Limb (tissue), 2 donors: ENCODE results near the gene ADIRF.
A peak's percentile ranks its signal among the peaks of the same experiment; 100 is the strongest.

Experiments
- DNase-seq, 2 donors: peaks; one replicate each; pipeline ENCODE4 v3.0.0-alpha.2; 2016; ENCODE audit errors: extremely low spot score in 2 of 2

Gene ADIRF

GRCh38 chr10:86960003-86960862 lies 8.0 kb upstream of the ADIRF start:
- peak; percentile 56 to 58 for DNase-seq

DNA sequence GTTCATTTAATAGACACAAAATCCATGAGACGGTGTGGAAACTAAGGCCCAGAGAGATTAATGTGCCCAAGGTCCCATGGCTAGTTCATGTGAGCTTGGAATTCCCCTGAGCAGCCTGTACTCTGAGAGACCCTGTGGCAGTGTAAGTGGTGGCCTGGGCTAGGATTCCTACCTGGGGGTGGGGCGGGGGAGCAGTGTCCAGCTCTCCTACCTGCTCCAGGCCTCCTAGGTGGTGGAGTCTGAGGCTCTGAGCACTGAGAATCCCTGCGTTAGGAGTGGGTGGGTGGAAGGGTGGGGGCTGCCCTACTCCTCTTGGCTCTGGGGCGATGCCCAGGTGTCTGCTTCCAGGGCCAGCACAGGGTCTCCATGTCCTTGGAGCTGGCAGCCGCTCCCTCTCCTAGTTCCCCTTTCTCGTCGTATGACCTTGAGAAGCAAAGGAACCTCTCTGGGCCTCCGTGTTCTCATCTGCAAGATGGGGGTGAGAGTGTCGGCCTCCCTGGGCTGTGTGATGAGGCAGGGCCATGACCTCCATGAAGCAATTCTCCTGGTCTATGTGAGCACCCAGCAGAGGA lies 7.3 kb upstream of the ADIRF start:
- DNase-seq, result no peak

GRCh38 chr10:86961481-86962091 lies 6.7 kb upstream of the ADIRF start:
- DNase-seq, result no peak

- no peak for DNase-seq
Observed at GRCh38 chr10:86962136-86962980, 5.9 kb upstream of the ADIRF start.

- no peak for DNase-seq
Observed at GRCh38 chr10:86962981-86963310, 5.3 kb upstream of the ADIRF start.

DNA sequence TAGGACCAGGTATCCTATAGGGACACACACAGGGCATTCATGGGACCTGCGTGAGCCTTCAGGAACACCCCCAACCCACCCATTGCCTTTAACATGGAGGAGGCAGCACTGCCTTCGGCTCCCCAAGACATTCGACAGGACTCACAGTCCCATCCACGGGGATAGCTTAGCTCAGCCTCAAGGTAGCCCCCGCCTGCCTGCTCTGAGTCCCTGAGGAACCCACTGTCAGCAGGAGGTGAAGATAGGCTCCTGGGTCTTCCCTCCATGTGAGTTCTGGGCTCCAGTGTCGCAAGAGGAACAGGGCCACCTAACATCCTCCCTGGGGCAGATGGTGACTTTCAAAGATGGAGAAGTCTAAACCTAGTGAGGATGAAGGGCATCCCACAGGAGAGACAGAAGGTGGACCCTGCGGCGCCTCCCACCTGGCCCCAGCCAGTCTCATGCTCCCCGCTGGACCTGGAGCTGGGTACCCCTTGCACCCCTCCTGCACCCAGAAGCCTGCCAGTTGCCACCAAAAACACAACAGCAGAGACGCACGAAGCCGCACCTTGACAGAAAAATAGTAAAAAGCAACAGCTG lies 4.9 kb upstream of the ADIRF start:
- no peak for DNase-seq

DNA sequence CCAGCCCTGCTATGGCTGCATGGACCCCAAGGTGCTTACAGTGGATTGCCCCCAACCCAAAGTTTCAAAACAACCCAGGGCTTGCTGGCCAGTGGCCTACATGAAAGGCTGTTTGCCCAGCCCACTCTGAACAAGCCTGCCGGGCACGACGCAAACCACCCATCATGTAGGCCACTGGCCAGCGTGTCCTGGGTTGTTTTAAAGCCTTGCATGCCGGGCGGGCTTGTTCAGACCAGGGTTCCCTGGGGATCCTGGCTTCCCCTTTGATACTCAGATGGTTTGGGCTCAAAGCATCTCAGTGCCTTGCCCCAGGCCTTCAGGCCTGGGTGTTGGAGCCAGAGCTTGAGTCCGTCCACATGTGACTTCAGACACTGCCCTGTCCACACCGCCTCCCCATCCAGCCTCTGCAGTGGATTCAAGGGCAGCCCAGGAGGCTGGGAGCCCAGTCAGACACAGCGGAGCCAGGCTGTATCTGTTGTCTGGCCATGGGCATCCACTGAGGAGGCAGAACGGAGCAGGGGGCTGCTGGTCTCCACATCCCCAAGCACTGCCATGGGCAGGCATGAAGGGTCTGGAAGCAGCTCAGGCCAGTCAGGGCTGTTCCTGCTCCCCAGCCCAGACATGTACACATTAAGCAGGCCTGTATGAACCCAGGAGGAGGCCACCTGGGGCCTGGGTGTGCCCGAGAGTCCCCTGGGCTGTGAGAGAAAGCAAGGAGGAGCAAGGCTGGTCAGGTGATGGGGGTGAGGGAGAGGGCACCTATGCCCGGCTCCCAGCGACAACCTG lies 4.0 kb upstream of the ADIRF start:
- DNase-seq, result no peak

DNA sequence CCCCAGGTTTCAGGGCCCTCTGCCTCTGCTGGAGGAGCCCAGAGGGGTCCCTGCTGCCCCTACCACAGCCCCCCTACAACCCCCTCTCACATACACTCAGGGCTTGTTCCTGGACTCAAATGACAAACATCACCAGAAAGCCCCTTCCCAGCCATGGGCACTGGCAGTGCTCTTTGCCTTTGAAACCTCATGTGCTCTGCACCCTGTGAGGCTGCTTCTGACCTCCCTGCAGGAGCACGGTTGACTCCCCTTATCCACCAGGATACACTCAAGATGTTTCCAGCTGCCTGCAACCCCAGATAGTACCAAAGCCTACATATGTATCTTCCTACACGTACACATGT lies 3.5 kb upstream of the ADIRF start:
- no peak for DNase-seq

GRCh38 chr10:86965986-86966654 lies 2.2 kb upstream of the ADIRF start:
- no peak for DNase-seq

DNA sequence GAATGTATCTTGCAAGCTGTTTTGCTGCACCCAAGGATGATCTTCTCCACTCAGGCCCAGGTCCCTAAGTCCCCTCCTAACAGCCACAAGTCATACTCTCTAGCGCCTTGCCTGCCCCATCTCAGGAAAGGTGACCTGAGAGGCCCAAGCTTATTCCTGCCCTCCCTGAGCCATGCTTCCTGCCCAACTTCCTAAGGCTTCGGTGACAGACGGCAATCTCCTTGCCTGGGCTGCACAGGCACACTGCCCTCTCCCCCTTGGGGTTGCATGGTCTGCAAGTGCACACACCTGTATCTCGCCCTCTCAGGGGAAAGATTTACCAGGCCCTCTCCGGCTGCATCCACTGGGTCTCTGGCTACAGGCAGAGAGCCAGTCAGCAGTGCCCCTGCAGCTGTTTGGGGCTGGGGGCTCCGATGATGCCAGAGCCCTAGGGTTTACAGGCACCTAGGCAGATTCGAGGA lies 771 bp upstream of the ADIRF start:
- DNase-seq, result no peak

- DNase-seq, result no peak
Observed at GRCh38 chr10:86968994-86969355, 693 bp downstream of the ADIRF start.

DNA sequence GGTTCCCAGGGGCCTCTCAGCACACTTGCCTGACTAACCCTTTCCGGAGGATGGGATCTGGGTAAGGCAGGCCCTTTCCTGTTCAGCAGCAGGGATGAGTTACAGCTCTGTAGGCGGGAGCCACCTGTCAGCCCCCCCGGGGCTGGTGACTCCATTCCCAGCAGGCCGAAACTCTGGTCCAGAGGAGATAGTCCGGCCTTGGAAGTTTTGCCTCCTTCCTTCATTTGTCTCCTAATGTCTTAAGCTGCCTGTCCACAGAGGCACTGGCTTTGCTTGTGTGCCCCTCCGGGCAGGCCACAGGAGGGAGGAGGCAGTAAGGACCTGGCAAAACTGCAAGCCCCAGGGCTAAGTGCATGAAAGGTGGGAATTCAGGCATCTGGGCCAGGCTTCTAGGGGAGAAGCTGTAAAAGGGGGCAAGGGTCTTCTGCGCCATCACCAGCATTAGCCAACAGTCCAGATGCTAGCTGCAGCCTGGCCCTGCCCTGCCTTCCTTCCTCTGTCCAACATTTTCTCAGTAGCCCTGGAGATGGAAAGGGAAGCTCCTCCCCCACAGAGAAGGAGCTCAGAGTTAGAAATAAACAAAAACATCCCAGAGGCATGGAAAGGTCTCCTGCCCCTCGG lies 1.2 kb downstream of the ADIRF start:
- no peak for DNase-seq

GRCh38 chr10:86970162-86970981 lies 2.1 kb downstream of the ADIRF start:
- DNase-seq, result peak in 1 of 2 donors; percentile 63

- peak in 1 of 2 donors; percentile 53 for DNase-seq
Observed at GRCh38 chr10:86970982-86971231, 2.6 kb downstream of the ADIRF start.

GRCh38 chr10:86971232-86971991 lies 3.1 kb downstream of the ADIRF start:
- DNase-seq, result peak in 1 of 2 donors; percentile 91

- no peak for DNase-seq
Observed at GRCh38 chr10:86972613-86973380, 4.5 kb downstream of the ADIRF start.

GRCh38 chr10:86974484-86974883 lies 6.2 kb downstream of the ADIRF start:
- no peak for DNase-seq
